ENCODE data around the gene HSDL1.
A peak's percentile ranks its signal among the peaks of the same experiment; 100 is the strongest.

The HSDL1 gene

GRCh38 chr16:84105301-84105815, 39.6 kb downstream of the HSDL1 start:
- no peak for DNase-seq

- no peak for DNase-seq
Observed at GRCh38 chr16:84104231-84104630, 40.7 kb downstream of the HSDL1 start.

- no peak for DNase-seq
Observed at GRCh38 chr16:84103678-84104077, 41.3 kb downstream of the HSDL1 start.

- DNase-seq, result no peak
Observed at GRCh38 chr16:84098939-84099338, 46.0 kb downstream of the HSDL1 start.

- DNase-seq, result no peak
Observed at GRCh38 chr16:84096447-84097005, 48.5 kb downstream of the HSDL1 start.

GRCh38 chr16:84095466-84095865, 49.5 kb downstream of the HSDL1 start:
- DNase-seq, result no peak

- no peak for DNase-seq
Observed at GRCh38 chr16:84093879-84094270, 51.1 kb downstream of the HSDL1 start.

GRCh38 chr16:84093120-84093878, 51.7 kb downstream of the HSDL1 start:
- DNase-seq, result no peak

GRCh38 chr16:84091460-84091859, 53.5 kb downstream of the HSDL1 start:
- DNase-seq, result no peak

GRCh38 chr16:84090211-84090610, 54.8 kb downstream of the HSDL1 start:
- DNase-seq, result no peak

- DNase-seq, result peak; percentile 52
Observed at GRCh38 chr16:84088695-84089395, 56.1 kb downstream of the HSDL1 start.

- DNase-seq, result no peak
Observed at GRCh38 chr16:84087466-84088151, 57.4 kb downstream of the HSDL1 start.

GRCh38 chr16:84087001-84087400, 58.0 kb downstream of the HSDL1 start:
- no peak for DNase-seq

- DNase-seq, result no peak
Observed at GRCh38 chr16:84086341-84086740, 58.6 kb downstream of the HSDL1 start.

- no peak for DNase-seq
Observed at GRCh38 chr16:84085773-84086172, 59.2 kb downstream of the HSDL1 start.

GRCh38 chr16:84085271-84085667, 59.7 kb downstream of the HSDL1 start:
- DNase-seq, result no peak

GRCh38 chr16:84084570-84085270, 60.3 kb downstream of the HSDL1 start:
- DNase-seq, result peak; percentile 62

- peak; percentile 33 for DNase-seq
Observed at GRCh38 chr16:84082835-84083569, 62.0 kb downstream of the HSDL1 start.

GRCh38 chr16:84082110-84082509, 62.9 kb downstream of the HSDL1 start:
- no peak for DNase-seq

- no peak for DNase-seq
Observed at GRCh38 chr16:84081446-84081989, 63.5 kb downstream of the HSDL1 start.

- DNase-seq, result no peak
Observed at GRCh38 chr16:84080813-84081212, 64.2 kb downstream of the HSDL1 start.

GRCh38 chr16:84080378-84080777, 64.6 kb downstream of the HSDL1 start:
- no peak for DNase-seq
